SU-DHL-6 (cell line): ENCODE results near the gene NEAT1.

Source experiments
- H2AFZ ChIP-seq: fragments of 200-600 bp; sonication (generic); 2 replicates; pipeline ENCODE4 v1.6.1; 2014; ENCODE audit warnings: low read depth, mild to moderate bottlenecking, moderate library complexity, mixed read lengths, antibody characterized with exemption, low read length; ENCODE audit not compliant: severe bottlenecking
- H3F3A ChIP-seq: fragments of 200-600 bp; shearing (Covaris generic); 2 replicates; pipeline ENCODE4 v1.6.0; 2016; ENCODE audit warnings: antibody characterized with exemption, mild to moderate bottlenecking; ENCODE audit not compliant: insufficient read depth
- H3K27ac ChIP-seq: fragments of 200-600 bp; sonication (generic); 2 replicates; pipeline ENCODE4 v1.5.1; 2016; ENCODE audit warnings: low read depth, mild to moderate bottlenecking, low read length, moderate library complexity, mixed read lengths
- H3K27me3 ChIP-seq: fragments of 200-600 bp; sonication (generic), shearing (Covaris generic); 2 replicates; pipeline ENCODE4 v1.6.0; 2014; ENCODE audit warnings: mild to moderate bottlenecking, low read length
- H3K36me3 ChIP-seq: fragments of 200-600 bp; sonication (generic); 2 replicates; pipeline ENCODE4 v1.6.1; 2014; ENCODE audit warnings: mild to moderate bottlenecking, low read length, mixed read lengths
- H3K4me2 ChIP-seq: fragments of 300-600, 200-600 bp; shearing (Covaris generic), sonication (generic); 2 replicates; pipeline ENCODE4 v1.6.0; 2014; ENCODE audit warnings: low read length, low read depth, mild to moderate bottlenecking; ENCODE audit not compliant: poor library complexity, severe bottlenecking
- H3K4me3 ChIP-seq: fragments of 200-600 bp; sonication (generic); 2 replicates; pipeline ENCODE4 v1.5.1; 2014; ENCODE audit warnings: antibody characterized with exemption, low read length, mild to moderate bottlenecking, mixed read lengths; ENCODE audit not compliant: insufficient read depth, poor library complexity, severe bottlenecking
- H3K79me2 ChIP-seq: fragments of 200-600 bp; sonication (generic); 2 replicates; pipeline ENCODE4 v1.6.1; 2014; ENCODE audit warnings: mild to moderate bottlenecking, low read length, moderate library complexity; ENCODE audit not compliant: insufficient read depth
- H3K9ac ChIP-seq: fragments of 200-600 bp; sonication (generic); 2 replicates; pipeline ENCODE4 v1.7.0; 2014; ENCODE audit warnings: mild to moderate bottlenecking, low read length
- H3K9me2 ChIP-seq: fragments of 200-600 bp; sonication (generic); replicated peaks from 2 replicates; pipeline ENCODE4 v1.6.1; 2014; ENCODE audit warnings: low read length; ENCODE audit not compliant: insufficient read depth
- H3K9me3 ChIP-seq: fragments of 200-600 bp; sonication (generic); 2 replicates; pipeline ENCODE4 v1.6.1; 2014; ENCODE audit warnings: low read length, mixed read lengths; ENCODE audit not compliant: insufficient read depth
- H4K20me1 ChIP-seq: fragments of 200-600 bp; sonication (generic); 2 replicates; pipeline ENCODE4 v1.6.1; 2014; ENCODE audit warnings: low read depth, mild to moderate bottlenecking, antibody characterized with exemption, low read length, moderate library complexity, mixed read lengths
- CTCF ChIP-seq: fragments of 200-600 bp; sonication (generic); IDR thresholded peaks from one replicate; pipeline ENCODE4 v1.5.1; 2017; ENCODE audit warnings: antibody characterized with exemption, mild to moderate bottlenecking, low read length, moderate library complexity; ENCODE audit not compliant: insufficient read depth, poor library complexity, severe bottlenecking
- EZH2phosphoT487 ChIP-seq: fragments of 200-600 bp; sonication (generic), shearing (Covaris generic); conservative IDR thresholded peaks from 2 replicates; pipeline ENCODE4 v1.6.1; 2018; ENCODE audit warnings: mild to moderate bottlenecking, antibody characterized with exemption, low read length, moderate library complexity, mixed read lengths

Gene NEAT1

GRCh38 chr11:65382804-65383368 lies 39.7 kb upstream of the NEAT1 start:
- peak overlapping the region; percentile 67 for H3K4me2 ChIP-seq
- H3K27me3 ChIP-seq, result no peaks in the 10 kb centered on the region
- peak overlapping the region; percentile 43 for H3K4me3 ChIP-seq
- H3K9me2 ChIP-seq, result no peaks in the 10 kb centered on the region
- H3K36me3 ChIP-seq, result no peaks in the 10 kb centered on the region
- TF ChIP-seq EZH2phosphoT487, result no peak
- TF ChIP-seq CTCF, result no peak
- H2AFZ ChIP-seq, result peak overlapping the region; percentile 87
- H4K20me1 ChIP-seq, result no peaks in the 10 kb centered on the region
- no peaks in the 10 kb centered on the region for H3K9me3 ChIP-seq
- peak overlapping the region; percentile 64 for H3K27ac ChIP-seq
- peaks cover 9% of the 10 kb centered on the region for H3K79me2 ChIP-seq
- H3F3A ChIP-seq, result 0 out of 2 replicates have a peak, but pooled peaks cover 5% of the 10 kb centered on the region
- H3K9ac ChIP-seq, result peak overlapping the region; percentile 56

GRCh38 chr11:65383778-65384177 lies 38.8 kb upstream of the NEAT1 start:
- Histone ChIP-seq H3K9me2 (no peaks in the 10 kb centered on the region), H3K27me3 (no peaks in the 10 kb centered on the region), H3K4me2 (no peak overlapping the region), H3K4me3 (no peak overlapping the region), H2AFZ (no peak overlapping the region), H3K79me2 (peaks cover 18% of the 10 kb centered on the region), H3K36me3 (no peaks in the 10 kb centered on the region), H3K9me3 (no peaks in the 10 kb centered on the region), H3F3A (0 out of 2 replicates have a peak, but pooled peaks cover 5% of the 10 kb centered on the region), H4K20me1 (no peaks in the 10 kb centered on the region), H3K9ac (no peak overlapping the region), H3K27ac (no peak overlapping the region)
- no peak for TF ChIP-seq EZH2phosphoT487
- TF ChIP-seq CTCF, result no peak

- no peaks in the 10 kb centered on the region for H3K36me3 ChIP-seq
- no peaks in the 10 kb centered on the region for H4K20me1 ChIP-seq
- no peak for TF ChIP-seq EZH2phosphoT487
- no peak for TF ChIP-seq CTCF
- no peak overlapping the region for H2AFZ ChIP-seq
- H3K4me3 ChIP-seq, result no peak overlapping the region
- 0 out of 2 replicates have a peak, but pooled peaks cover 5% of the 10 kb centered on the region for H3F3A ChIP-seq
- no peak overlapping the region for H3K27ac ChIP-seq
- H3K79me2 ChIP-seq, result peaks cover 23% of the 10 kb centered on the region
- no peak overlapping the region for H3K9ac ChIP-seq
- no peaks in the 10 kb centered on the region for H3K9me3 ChIP-seq
- no peaks in the 10 kb centered on the region for H3K9me2 ChIP-seq
- H3K4me2 ChIP-seq, result no peak overlapping the region
- H3K27me3 ChIP-seq, result no peaks in the 10 kb centered on the region
Measured at GRCh38 chr11:65384301-65384889, 38.2 kb upstream of the NEAT1 start.
